ENCODE measurements around the gene TDRD9. TPM values are rescaled to one million over a fixed set of nuclear protein-coding genes. Genes with fewer than 3 reads are reported as not detected.

TDRD9 gene
- total and polyA plus RNA-seq, 2 experiments from 2014 or later, result 0.24 TPM; not detected in 1

DNA sequence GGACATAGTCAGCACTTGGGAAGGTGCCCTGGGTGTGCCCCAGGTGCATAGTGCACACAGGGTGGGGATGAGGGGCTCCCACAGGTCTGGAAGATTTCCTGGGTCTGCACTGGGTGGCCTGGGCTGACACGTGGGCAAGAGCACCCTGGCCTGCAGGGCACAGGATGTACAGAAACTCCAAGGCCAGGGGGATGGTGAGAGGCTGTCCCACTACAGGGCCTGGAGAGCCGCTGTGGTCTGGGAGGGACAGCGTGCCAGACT lies 45.1 kb upstream of the TDRD9 start:
- no peaks in the 10 kb centered on the region for H4K20me1 ChIP-seq (replicated peaks; ENCODE audit: insufficient read depth)
- no peak for ATAC-seq
- no peak for DNase-seq (ENCODE audit: low spot score)
- no peak overlapping the region for H3K4me3 ChIP-seq
- Mint-ChIP-seq H3K27ac (no peak overlapping the region), H3K4me3 (no peak overlapping the region), H3K27me3 (ENCODE audit: insufficient read depth, low read depth, poor library complexity) (peaks cover 22% of the 10 kb centered on the region), H3K4me1 (peaks cover 27% of the 10 kb centered on the region), H3K9me3 (no peaks in the 10 kb centered on the region), H3K36me3 (ENCODE audit: low read depth) (no peaks in the 10 kb centered on the region)
- H3K36me3 ChIP-seq (ENCODE audit: insufficient read depth), result no peaks in the 10 kb centered on the region
- no peak overlapping the region for H3K4me2 ChIP-seq
- no peaks in the 10 kb centered on the region for H3F3A ChIP-seq (replicated peaks; ENCODE audit: low read depth)
- H3K4me1 ChIP-seq (ENCODE audit: insufficient read depth), result peaks cover 8% of the 10 kb centered on the region
- H3K27ac ChIP-seq (ENCODE audit: low read depth), result no peak overlapping the region
- no peaks in the 10 kb centered on the region for H3K27me3 ChIP-seq (ENCODE audit: insufficient read depth)
- H3K79me2 ChIP-seq (replicated peaks; ENCODE audit: insufficient read depth), result no peaks in the 10 kb centered on the region
- TF ChIP-seq POLR2AphosphoS5 (IDR thresholded peaks at IDR 0.05; ENCODE audit: low read depth) (no peak), STAT1 (IDR thresholded peaks at IDR 0.05; ENCODE audit: unreplicated experiment) (no peak), EZH2 (IDR thresholded peaks at IDR 0.05; ENCODE audit: low read depth, unreplicated experiment) (no peak), ZNF331 (CRISPR knock-in tag; IDR thresholded peaks at IDR 0.05; ENCODE audit: low read depth) (no peak), EZH2phosphoT487 (IDR thresholded peaks at IDR 0.05; ENCODE audit: unreplicated experiment) (no peak), CREB1 (CRISPR knock-in tag; IDR thresholded peaks at IDR 0.05; ENCODE audit: low read depth) (no peak), ZNF114 (CRISPR knock-in tag; IDR thresholded peaks at IDR 0.05) (no peak), NANOG (IDR thresholded peaks at IDR 0.05; ENCODE audit: borderline replicate concordance) (no peak), JUNB (IDR thresholded peaks at IDR 0.05; ENCODE audit: unreplicated experiment) (no peak)
- TF ChIP-seq, protein P1, sequence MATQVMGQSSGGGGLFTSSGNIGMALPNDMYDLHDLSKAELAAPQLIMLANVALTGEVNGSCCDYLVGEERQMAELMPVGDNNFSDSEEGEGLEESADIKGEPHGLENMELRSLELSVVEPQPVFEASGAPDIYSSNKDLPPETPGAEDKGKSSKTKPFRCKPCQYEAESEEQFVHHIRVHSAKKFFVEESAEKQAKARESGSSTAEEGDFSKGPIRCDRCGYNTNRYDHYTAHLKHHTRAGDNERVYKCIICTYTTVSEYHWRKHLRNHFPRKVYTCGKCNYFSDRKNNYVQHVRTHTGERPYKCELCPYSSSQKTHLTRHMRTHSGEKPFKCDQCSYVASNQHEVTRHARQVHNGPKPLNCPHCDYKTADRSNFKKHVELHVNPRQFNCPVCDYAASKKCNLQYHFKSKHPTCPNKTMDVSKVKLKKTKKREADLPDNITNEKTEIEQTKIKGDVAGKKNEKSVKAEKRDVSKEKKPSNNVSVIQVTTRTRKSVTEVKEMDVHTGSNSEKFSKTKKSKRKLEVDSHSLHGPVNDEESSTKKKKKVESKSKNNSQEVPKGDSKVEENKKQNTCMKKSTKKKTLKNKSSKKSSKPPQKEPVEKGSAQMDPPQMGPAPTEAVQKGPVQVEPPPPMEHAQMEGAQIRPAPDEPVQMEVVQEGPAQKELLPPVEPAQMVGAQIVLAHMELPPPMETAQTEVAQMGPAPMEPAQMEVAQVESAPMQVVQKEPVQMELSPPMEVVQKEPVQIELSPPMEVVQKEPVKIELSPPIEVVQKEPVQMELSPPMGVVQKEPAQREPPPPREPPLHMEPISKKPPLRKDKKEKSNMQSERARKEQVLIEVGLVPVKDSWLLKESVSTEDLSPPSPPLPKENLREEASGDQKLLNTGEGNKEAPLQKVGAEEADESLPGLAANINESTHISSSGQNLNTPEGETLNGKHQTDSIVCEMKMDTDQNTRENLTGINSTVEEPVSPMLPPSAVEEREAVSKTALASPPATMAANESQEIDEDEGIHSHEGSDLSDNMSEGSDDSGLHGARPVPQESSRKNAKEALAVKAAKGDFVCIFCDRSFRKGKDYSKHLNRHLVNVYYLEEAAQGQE (IDR thresholded peaks at IDR 0.05; ENCODE audit: unreplicated experiment), result no peak
- TF ChIP-seq, protein P2, sequence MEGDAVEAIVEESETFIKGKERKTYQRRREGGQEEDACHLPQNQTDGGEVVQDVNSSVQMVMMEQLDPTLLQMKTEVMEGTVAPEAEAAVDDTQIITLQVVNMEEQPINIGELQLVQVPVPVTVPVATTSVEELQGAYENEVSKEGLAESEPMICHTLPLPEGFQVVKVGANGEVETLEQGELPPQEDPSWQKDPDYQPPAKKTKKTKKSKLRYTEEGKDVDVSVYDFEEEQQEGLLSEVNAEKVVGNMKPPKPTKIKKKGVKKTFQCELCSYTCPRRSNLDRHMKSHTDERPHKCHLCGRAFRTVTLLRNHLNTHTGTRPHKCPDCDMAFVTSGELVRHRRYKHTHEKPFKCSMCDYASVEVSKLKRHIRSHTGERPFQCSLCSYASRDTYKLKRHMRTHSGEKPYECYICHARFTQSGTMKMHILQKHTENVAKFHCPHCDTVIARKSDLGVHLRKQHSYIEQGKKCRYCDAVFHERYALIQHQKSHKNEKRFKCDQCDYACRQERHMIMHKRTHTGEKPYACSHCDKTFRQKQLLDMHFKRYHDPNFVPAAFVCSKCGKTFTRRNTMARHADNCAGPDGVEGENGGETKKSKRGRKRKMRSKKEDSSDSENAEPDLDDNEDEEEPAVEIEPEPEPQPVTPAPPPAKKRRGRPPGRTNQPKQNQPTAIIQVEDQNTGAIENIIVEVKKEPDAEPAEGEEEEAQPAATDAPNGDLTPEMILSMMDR (conservative IDR thresholded peaks at IDR 0.05; ENCODE audit: low read depth in 2 of 2), result no peak
- TF ChIP-seq, protein P3, sequence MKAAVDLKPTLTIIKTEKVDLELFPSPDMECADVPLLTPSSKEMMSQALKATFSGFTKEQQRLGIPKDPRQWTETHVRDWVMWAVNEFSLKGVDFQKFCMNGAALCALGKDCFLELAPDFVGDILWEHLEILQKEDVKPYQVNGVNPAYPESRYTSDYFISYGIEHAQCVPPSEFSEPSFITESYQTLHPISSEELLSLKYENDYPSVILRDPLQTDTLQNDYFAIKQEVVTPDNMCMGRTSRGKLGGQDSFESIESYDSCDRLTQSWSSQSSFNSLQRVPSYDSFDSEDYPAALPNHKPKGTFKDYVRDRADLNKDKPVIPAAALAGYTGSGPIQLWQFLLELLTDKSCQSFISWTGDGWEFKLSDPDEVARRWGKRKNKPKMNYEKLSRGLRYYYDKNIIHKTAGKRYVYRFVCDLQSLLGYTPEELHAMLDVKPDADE (IDR thresholded peaks at IDR 0.05), result no peak
- TF ChIP-seq, protein P4, sequence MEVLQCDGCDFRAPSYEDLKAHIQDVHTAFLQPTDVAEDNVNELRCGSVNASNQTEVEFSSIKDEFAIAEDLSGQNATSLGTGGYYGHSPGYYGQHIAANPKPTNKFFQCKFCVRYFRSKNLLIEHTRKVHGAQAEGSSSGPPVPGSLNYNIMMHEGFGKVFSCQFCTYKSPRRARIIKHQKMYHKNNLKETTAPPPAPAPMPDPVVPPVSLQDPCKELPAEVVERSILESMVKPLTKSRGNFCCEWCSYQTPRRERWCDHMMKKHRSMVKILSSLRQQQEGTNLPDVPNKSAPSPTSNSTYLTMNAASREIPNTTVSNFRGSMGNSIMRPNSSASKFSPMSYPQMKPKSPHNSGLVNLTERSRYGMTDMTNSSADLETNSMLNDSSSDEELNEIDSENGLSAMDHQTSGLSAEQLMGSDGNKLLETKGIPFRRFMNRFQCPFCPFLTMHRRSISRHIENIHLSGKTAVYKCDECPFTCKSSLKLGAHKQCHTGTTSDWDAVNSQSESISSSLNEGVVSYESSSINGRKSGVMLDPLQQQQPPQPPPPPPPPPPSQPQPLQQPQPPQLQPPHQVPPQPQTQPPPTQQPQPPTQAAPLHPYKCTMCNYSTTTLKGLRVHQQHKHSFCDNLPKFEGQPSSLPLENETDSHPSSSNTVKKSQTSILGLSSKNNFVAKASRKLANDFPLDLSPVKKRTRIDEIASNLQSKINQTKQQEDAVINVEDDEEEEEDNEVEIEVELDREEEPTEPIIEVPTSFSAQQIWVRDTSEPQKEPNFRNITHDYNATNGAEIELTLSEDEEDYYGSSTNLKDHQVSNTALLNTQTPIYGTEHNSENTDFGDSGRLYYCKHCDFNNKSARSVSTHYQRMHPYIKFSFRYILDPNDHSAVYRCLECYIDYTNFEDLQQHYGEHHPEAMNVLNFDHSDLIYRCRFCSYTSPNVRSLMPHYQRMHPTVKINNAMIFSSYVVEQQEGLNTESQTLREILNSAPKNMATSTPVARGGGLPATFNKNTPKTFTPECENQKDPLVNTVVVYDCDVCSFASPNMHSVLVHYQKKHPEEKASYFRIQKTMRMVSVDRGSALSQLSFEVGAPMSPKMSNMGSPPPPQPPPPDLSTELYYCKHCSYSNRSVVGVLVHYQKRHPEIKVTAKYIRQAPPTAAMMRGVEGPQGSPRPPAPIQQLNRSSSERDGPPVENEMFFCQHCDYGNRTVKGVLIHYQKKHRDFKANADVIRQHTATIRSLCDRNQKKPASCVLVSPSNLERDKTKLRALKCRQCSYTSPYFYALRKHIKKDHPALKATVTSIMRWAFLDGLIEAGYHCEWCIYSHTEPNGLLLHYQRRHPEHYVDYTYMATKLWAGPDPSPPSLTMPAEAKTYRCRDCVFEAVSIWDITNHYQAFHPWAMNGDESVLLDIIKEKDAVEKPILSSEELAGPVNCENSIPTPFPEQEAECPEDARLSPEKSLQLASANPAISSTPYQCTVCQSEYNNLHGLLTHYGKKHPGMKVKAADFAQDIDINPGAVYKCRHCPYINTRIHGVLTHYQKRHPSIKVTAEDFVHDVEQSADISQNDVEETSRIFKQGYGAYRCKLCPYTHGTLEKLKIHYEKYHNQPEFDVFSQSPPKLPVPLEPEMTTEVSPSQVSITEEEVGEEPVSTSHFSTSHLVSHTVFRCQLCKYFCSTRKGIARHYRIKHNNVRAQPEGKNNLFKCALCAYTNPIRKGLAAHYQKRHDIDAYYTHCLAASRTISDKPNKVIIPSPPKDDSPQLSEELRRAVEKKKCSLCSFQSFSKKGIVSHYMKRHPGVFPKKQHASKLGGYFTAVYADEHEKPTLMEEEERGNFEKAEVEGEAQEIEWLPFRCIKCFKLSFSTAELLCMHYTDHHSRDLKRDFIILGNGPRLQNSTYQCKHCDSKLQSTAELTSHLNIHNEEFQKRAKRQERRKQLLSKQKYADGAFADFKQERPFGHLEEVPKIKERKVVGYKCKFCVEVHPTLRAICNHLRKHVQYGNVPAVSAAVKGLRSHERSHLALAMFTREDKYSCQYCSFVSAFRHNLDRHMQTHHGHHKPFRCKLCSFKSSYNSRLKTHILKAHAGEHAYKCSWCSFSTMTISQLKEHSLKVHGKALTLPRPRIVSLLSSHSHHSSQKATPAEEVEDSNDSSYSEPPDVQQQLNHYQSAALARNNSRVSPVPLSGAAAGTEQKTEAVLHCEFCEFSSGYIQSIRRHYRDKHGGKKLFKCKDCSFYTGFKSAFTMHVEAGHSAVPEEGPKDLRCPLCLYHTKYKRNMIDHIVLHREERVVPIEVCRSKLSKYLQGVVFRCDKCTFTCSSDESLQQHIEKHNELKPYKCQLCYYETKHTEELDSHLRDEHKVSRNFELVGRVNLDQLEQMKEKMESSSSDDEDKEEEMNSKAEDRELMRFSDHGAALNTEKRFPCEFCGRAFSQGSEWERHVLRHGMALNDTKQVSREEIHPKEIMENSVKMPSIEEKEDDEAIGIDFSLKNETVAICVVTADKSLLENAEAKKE (CRISPR knock-in tag; IDR thresholded peaks at IDR 0.05), result no peak
- no peaks in the 10 kb centered on the region for H3K9me2 ChIP-seq (ENCODE audit: insufficient read depth)
- H2AFZ ChIP-seq, result no peak overlapping the region

Measured in GM23338 (cell line).